ENCODE results near the gene DEGS2. TPM values are rescaled to one million over a fixed set of nuclear protein-coding genes. Genes with fewer than 3 reads are reported as not detected.

DEGS2 gene
- total RNA-seq, 1 experiment from 2014 or later: 0.11 TPM

DNA sequence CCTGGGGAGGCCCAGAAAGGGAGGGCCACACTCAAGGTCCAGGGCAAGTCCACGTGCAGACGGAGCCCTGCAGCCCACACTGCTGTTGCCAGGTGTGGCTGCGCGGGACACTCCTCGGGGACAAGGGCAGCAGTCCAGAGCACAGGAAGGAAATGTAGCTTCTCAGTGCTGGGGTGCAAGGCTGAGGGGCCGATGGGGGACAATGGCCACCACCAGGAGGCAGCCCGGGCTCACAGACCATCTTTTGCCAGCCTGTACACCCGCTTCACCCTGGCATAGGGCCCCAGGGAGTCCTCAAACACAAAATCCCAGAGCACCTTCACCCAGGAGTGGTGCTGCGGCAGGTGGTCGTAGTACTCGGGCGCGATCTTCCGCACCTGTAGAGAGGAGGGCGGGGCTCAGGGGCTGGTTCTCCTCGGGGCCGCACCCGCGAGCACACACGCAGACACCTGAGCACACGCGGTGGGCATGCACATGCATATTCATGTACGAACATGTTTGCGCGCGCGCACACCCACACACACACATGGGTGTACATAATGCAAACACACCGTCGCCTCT lies 12.8 kb downstream of the DEGS2 start:
- no peaks in the 10 kb centered on the region for H3K27me3 ChIP-seq (ENCODE audit: insufficient read depth, low read depth)
- no peak for DNase-seq
- H3K79me2 ChIP-seq (ENCODE audit: low read depth): no peaks in the 10 kb centered on the region
- no peaks in the 10 kb centered on the region for H3F3A ChIP-seq (ENCODE audit: insufficient read depth, low read depth)
- no peaks in the 10 kb centered on the region for H3K9me3 ChIP-seq (ENCODE audit: insufficient read depth, low read depth)
- intact Hi-C loops (cut with micrococcal nuclease; ENCODE audit: unreplicated experiment): no loop called here
- H4K20me1 ChIP-seq (ENCODE audit: insufficient read depth): no peaks in the 10 kb centered on the region
- no peak overlapping the region for H3K27ac ChIP-seq
- peaks cover 27% of the 10 kb centered on the region for H3K4me1 ChIP-seq (replicated peaks; ENCODE audit: insufficient read depth)
- H2AFZ ChIP-seq: no peak overlapping the region
- TF ChIP-seq EZH2 (IDR thresholded peaks at IDR 0.05; ENCODE audit: low read depth): no peak
- TF ChIP-seq, protein P1, sequence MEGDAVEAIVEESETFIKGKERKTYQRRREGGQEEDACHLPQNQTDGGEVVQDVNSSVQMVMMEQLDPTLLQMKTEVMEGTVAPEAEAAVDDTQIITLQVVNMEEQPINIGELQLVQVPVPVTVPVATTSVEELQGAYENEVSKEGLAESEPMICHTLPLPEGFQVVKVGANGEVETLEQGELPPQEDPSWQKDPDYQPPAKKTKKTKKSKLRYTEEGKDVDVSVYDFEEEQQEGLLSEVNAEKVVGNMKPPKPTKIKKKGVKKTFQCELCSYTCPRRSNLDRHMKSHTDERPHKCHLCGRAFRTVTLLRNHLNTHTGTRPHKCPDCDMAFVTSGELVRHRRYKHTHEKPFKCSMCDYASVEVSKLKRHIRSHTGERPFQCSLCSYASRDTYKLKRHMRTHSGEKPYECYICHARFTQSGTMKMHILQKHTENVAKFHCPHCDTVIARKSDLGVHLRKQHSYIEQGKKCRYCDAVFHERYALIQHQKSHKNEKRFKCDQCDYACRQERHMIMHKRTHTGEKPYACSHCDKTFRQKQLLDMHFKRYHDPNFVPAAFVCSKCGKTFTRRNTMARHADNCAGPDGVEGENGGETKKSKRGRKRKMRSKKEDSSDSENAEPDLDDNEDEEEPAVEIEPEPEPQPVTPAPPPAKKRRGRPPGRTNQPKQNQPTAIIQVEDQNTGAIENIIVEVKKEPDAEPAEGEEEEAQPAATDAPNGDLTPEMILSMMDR (conservative IDR thresholded peaks at IDR 0.05): no peak
- ChIA-PET POLR2A (ENCODE audit: unreplicated experiment) (no interaction called here), CTCF (no interaction called here)
- no peak overlapping the region for H3K4me3 ChIP-seq
- H3K4me2 ChIP-seq: no peak overlapping the region
- H3K36me3 ChIP-seq (ENCODE audit: low read depth): no peaks in the 10 kb centered on the region
- BruUV-seq (replicated peaks): no TSS peak
- H3K9me2 ChIP-seq (ENCODE audit: insufficient read depth): no peaks in the 10 kb centered on the region

DNA sequence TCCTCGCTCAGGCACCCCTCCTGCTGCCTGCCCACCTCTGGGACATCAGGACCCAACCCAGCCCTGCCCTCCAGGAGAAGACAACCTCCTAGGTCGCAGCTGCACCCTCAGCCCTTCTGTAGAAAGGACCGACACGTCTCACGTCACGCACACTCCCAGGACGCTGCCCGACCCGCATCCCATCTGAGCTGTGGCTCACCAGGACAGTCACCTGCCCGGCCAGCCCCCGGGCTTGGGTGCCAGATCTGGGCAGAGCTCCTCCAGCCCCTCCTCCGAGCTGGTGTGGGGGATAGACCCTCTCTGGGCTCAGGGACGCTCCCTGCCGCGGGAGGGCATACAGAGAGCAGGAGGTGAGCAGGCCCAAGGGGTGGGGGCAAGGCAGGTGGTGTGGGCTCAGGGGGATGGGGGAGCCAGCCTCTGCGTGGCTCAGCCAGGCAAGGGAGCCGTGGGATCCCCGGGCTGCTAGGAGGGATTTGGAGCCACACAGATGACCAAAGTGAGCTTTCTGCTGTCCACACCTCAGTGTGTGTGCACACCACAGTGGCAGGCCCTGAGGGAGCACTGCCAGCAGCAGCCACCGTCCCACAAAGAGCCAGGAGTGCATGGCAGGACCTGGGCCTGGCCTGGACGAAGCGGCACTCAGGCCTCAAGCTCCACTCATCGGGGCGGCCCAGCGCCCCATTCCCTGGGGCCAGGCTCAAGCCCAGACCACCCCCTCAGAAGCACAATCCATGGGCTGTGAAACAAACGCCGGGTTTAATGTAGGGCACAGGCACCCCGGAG lies 13.6 kb downstream of the DEGS2 start:
- no TSS peak for BruUV-seq (replicated peaks)
- H3K27me3 ChIP-seq (ENCODE audit: insufficient read depth, low read depth): no peaks in the 10 kb centered on the region
- H3K9me2 ChIP-seq (ENCODE audit: insufficient read depth): no peaks in the 10 kb centered on the region
- no peaks in the 10 kb centered on the region for H3F3A ChIP-seq (ENCODE audit: insufficient read depth, low read depth)
- no peak overlapping the region for H3K27ac ChIP-seq
- no peak overlapping the region for H3K4me3 ChIP-seq
- H3K36me3 ChIP-seq (ENCODE audit: low read depth): no peaks in the 10 kb centered on the region
- no peaks in the 10 kb centered on the region for H4K20me1 ChIP-seq (ENCODE audit: insufficient read depth)
- H3K4me2 ChIP-seq: no peak overlapping the region
- no peak for DNase-seq
- ChIA-PET CTCF (no interaction called here), POLR2A (ENCODE audit: unreplicated experiment) (no interaction called here)
- H3K4me1 ChIP-seq (replicated peaks; ENCODE audit: insufficient read depth): peaks cover 28% of the 10 kb centered on the region
- H2AFZ ChIP-seq: no peak overlapping the region
- TF ChIP-seq, protein P1 (conservative IDR thresholded peaks at IDR 0.05): no peak
- no peak for TF ChIP-seq EZH2 (IDR thresholded peaks at IDR 0.05; ENCODE audit: low read depth)
- H3K79me2 ChIP-seq (ENCODE audit: low read depth): no peaks in the 10 kb centered on the region
- intact Hi-C loops (cut with micrococcal nuclease; ENCODE audit: unreplicated experiment): no loop called here
- no peaks in the 10 kb centered on the region for H3K9me3 ChIP-seq (ENCODE audit: insufficient read depth, low read depth)

DNA sequence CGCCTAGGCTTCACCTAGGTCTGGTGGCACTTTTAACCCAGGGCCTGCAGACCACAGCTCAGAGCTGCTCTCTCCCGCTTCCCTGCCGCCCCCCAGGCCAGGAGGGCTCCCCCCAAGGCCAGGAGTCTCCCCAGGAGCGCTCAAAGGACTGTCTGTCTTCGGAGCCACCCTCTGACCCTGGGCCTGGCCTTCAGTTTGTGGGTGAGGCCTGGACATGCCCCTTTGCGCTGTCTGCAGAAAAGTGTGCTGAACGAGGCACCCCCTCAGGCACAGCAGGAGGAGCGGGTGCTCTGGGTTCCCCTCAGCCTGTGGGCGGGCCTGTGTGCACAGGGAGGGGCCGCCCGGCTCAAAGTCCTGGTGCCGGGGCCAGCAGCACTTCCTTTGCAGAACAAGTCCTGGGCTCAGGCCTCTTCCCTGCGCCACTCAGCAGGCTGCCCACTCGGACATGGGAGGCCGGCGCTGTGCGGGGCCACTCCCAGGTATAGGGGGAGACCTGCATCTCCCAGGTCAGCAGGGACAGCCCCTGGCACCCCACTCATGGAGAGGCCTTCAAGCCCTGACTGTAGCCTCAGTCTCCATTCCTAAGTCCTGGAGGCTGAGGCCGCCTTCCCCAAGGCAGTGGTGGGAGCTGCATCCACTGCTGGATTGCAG lies 14.3 kb downstream of the DEGS2 start:
- Histone ChIP-seq H2AFZ (no peak overlapping the region), H3K4me1 (replicated peaks; ENCODE audit: insufficient read depth) (peaks cover 22% of the 10 kb centered on the region), H3K9me2 (ENCODE audit: insufficient read depth) (no peaks in the 10 kb centered on the region), H3K4me3 (no peak overlapping the region), H4K20me1 (ENCODE audit: insufficient read depth) (no peaks in the 10 kb centered on the region), H3K9me3 (ENCODE audit: insufficient read depth, low read depth) (no peaks in the 10 kb centered on the region), H3K27me3 (ENCODE audit: insufficient read depth, low read depth) (no peaks in the 10 kb centered on the region), H3K36me3 (ENCODE audit: low read depth) (no peaks in the 10 kb centered on the region), H3F3A (ENCODE audit: insufficient read depth, low read depth) (no peaks in the 10 kb centered on the region), H3K4me2 (no peak overlapping the region), H3K27ac (no peak overlapping the region), H3K79me2 (ENCODE audit: low read depth) (no peaks in the 10 kb centered on the region)
- intact Hi-C loops (cut with micrococcal nuclease; ENCODE audit: unreplicated experiment): no loop called here
- DNase-seq: no peak
- no TSS peak for BruUV-seq (replicated peaks)
- no peak for TF ChIP-seq EZH2 (IDR thresholded peaks at IDR 0.05; ENCODE audit: low read depth)
- TF ChIP-seq, protein P1 (conservative IDR thresholded peaks at IDR 0.05): no peak
- ChIA-PET CTCF (no interaction called here), POLR2A (ENCODE audit: unreplicated experiment) (no interaction called here)
